ENCODE results near the gene CNTNAP5.

CNTNAP5 gene

GRCh38 chr2:124933883-124934282 lies 908.8 kb downstream of the CNTNAP5 start:
- DNase-seq, result no peak

- DNase-seq, result no peak
Measured at GRCh38 chr2:124953921-124954320, 928.8 kb downstream of the CNTNAP5 start.

- DNase-seq, result no peak
Measured at GRCh38 chr2:124959581-124959980, 934.5 kb downstream of the CNTNAP5 start.

- DNase-seq, result no peak
Measured at GRCh38 chr2:124961132-124961531, 936.0 kb downstream of the CNTNAP5 start.

All from GOT3 (cell line).